NB4 (cell line): ENCODE results near the gene CHMP1B.

Source experiments
- CTCF ChIP-seq: IDR thresholded peaks from one replicate; pipeline ENCODE4 v1.5.1; 2012; ENCODE audit warnings: low read depth, low read length
- POLR2A ChIP-seq: IDR thresholded peaks from 2 replicates; pipeline ENCODE4 v1.6.1; 2011; ENCODE audit warnings: mild to moderate bottlenecking; ENCODE audit not compliant: insufficient read length; ENCODE audit errors: extremely low read depth

GRCh38 chr18:11891737-11892136 lies 40.5 kb downstream of the CHMP1B start:
- TF ChIP-seq POLR2A (no peak), CTCF (no peak)
